ENCODE data around the gene ZNF512B.

- TF ChIP-seq MAZ (IDR thresholded peaks at IDR 0.05; ENCODE audit: borderline replicate concordance, low read depth, low read length) = no peak
- no peak for TF ChIP-seq CTCF (IDR thresholded peaks at IDR 0.05)
- TF ChIP-seq SREBF2 (IDR thresholded peaks at IDR 0.05) = no peak
- TF ChIP-seq ATOH8 (CRISPR knock-in tag; IDR thresholded peaks at IDR 0.05; ENCODE audit: low read depth) = no peak
- no peak for TF ChIP-seq HOXA7 (CRISPR knock-in tag; IDR thresholded peaks at IDR 0.05)
- TF ChIP-seq RFX5 (IDR thresholded peaks at IDR 0.05) = no peak
- TF ChIP-seq REST (IDR thresholded peaks at IDR 0.05) = no peak
- no peak for TF ChIP-seq POLR2A (IDR thresholded peaks at IDR 0.05; ENCODE audit: low read length)
- TF ChIP-seq USF2 (IDR thresholded peaks at IDR 0.05) = no peak
- no peak for TF ChIP-seq MYC (IDR thresholded peaks at IDR 0.05; ENCODE audit: borderline replicate concordance, low read length)
- no peak for TF ChIP-seq SMC3 (IDR thresholded peaks at IDR 0.05)
- no peak for TF ChIP-seq ESRRA (IDR thresholded peaks at IDR 0.05; ENCODE audit: borderline replicate concordance, low read length)
- no peak for TF ChIP-seq ZNF302 (CRISPR knock-in tag; IDR thresholded peaks at IDR 0.05)
- TF ChIP-seq RCOR1 (IDR thresholded peaks at IDR 0.05; ENCODE audit: low read depth, low read length) = no peak
Observed at GRCh38 chr20:63979229-63979556, 9.5 kb upstream of the ZNF512B start.

Data from A549 (cell line).